Right hindlimb (tissue), 1 donor: ENCODE results near the gene TNFRSF8.
"Not testable (repeated sequence)": the region's sequence is repeated elsewhere in the genome, so short reads cannot be mapped to it uniquely, and the experiment has no call there.

ENCODE experiments used
- DNase-seq: peaks from one replicate; pipeline ENCODE4 v3.0.0-alpha.2; 2018

Gene TNFRSF8

GRCh38 chr1:12088607-12089006 is 25.5 kb downstream of the TNFRSF8 start:
- DNase-seq, result no peak

- no peak for DNase-seq
These were observed 27.2 kb downstream of the TNFRSF8 start for GRCh38 chr1:12090326-12090725.

GRCh38 chr1:12091191-12091590 is 28.1 kb downstream of the TNFRSF8 start:
- no peak for DNase-seq

- DNase-seq, result no peak
These were observed 31.1 kb downstream of the TNFRSF8 start for GRCh38 chr1:12094180-12094579.

GRCh38 chr1:12095452-12096263 is 32.6 kb downstream of the TNFRSF8 start:
- DNase-seq, result no peak

GRCh38 chr1:12096615-12097014 is 33.5 kb downstream of the TNFRSF8 start:
- DNase-seq, result no peak

- no peak for DNase-seq
These were observed 34.2 kb downstream of the TNFRSF8 start for GRCh38 chr1:12097321-12097720.

- DNase-seq, result no peak
These were observed 35.7 kb downstream of the TNFRSF8 start for GRCh38 chr1:12098786-12099185.

GRCh38 chr1:12099610-12100009 is 36.5 kb downstream of the TNFRSF8 start:
- DNase-seq, result no peak

GRCh38 chr1:12100071-12100470 is 37.0 kb downstream of the TNFRSF8 start:
- DNase-seq, result no peak

- DNase-seq, result not testable (repeated sequence)
These were observed 38.0 kb downstream of the TNFRSF8 start for GRCh38 chr1:12101120-12101519.

- DNase-seq, result no peak
These were observed 39.0 kb downstream of the TNFRSF8 start for GRCh38 chr1:12102066-12102465.

GRCh38 chr1:12104417-12104816 is 41.3 kb downstream of the TNFRSF8 start:
- no peak for DNase-seq

GRCh38 chr1:12106153-12106552 is 43.0 kb downstream of the TNFRSF8 start:
- DNase-seq, result no peak

GRCh38 chr1:12106861-12107260 is 43.8 kb downstream of the TNFRSF8 start:
- not testable (repeated sequence) for DNase-seq

GRCh38 chr1:12107718-12108117 is 44.6 kb downstream of the TNFRSF8 start:
- no peak for DNase-seq

- DNase-seq, result no peak
These were observed 46.8 kb downstream of the TNFRSF8 start for GRCh38 chr1:12109901-12110300.

GRCh38 chr1:12111741-12112140 is 48.6 kb downstream of the TNFRSF8 start:
- no peak for DNase-seq

- no peak for DNase-seq
These were observed 49.6 kb downstream of the TNFRSF8 start for GRCh38 chr1:12112711-12113161.

GRCh38 chr1:12113433-12114339 is 50.6 kb downstream of the TNFRSF8 start:
- DNase-seq, result no peak

GRCh38 chr1:12114340-12114683 is 51.2 kb downstream of the TNFRSF8 start:
- no peak for DNase-seq

GRCh38 chr1:12114916-12115315 is 51.8 kb downstream of the TNFRSF8 start:
- DNase-seq, result no peak

- DNase-seq, result no peak
These were observed 58.3 kb downstream of the TNFRSF8 start for GRCh38 chr1:12121212-12122003.
